GM19455 (cell line): ENCODE data around the gene CPNE6.
A peak's percentile ranks its signal among the peaks of the same experiment; 100 is the strongest.
"Not testable (repeated sequence)": the region's sequence is repeated elsewhere in the genome, so short reads cannot be mapped to it uniquely, and the experiment has no call there.

Experiments
- ATAC-seq: cut with Tn5 transposase; IDR thresholded peaks from one replicate; pipeline ENCODE4 v1.9.1; 2021; ENCODE audit not compliant: unreplicated experiment

Gene CPNE6

GRCh38 chr14:24071144-24071697 lies at the start of gene CPNE6:
TSS of gene CPNE6 (plus strand) at chr14:24071562. CDS start at chr14:24072937, 1,375 bp downstream.
- no peak for ATAC-seq

DNA sequence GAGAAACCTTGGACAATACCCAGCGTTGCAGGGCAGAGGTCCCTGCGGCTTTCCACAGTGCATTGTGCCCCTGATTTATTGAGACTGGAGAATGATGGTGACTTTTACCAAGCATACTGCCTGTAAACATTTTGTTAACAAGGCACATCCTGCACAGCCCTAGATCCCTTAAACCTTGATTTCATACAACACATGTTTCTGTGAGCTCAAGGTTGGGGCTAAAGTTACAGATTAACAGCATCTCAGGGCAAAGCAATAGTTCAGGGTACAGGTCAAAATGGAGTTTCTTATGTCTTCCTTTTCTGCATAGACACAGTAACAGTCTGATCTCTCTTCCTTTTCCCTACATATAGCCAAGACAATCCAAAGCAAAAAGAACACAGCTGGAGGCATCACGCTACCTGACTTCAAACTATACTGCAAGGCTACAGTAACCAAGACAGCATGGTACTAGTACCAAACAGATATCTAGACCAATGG lies 46.4 kb upstream of the CPNE6 start:
- ATAC-seq, result not testable (repeated sequence)

GRCh38 chr14:24029687-24030086 lies 41.7 kb upstream of the CPNE6 start:
- ATAC-seq, result not testable (repeated sequence)

GRCh38 chr14:24031331-24031730 lies 40.0 kb upstream of the CPNE6 start:
- not testable (repeated sequence) for ATAC-seq

DNA sequence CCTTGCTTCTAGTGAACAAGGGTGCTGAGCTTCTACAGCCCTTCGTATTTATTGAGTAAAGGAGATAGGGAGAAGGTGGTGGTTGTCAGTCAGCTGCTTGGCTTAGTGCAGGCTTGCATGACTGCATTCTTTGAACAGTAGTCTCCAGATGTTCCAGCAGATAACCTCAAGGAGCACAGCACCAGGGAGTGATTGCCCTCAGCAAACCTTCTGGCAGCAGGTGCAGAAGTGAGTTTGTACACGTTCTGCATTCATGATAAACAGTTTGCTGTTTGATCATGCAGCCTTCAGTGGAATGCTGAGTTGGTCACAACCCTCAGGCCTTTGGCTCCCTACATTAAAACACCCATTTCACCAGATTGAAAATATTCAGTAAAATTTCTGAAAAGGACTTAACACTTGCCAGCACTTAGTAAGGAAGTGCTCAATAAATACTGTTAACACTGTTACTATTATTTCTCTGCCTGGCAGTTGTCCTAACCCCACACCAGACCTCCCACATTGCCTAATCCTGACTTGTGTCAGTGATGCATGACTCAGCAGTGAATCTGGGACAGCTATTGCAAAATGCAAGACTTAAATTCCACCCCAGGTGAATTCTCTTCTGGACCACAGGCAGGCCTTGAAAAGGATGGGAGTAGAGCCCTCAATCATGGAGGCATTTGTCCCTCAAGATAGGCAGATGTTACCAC lies 38.5 kb upstream of the CPNE6 start:
- no peak for ATAC-seq

GRCh38 chr14:24035769-24036168 lies 35.6 kb upstream of the CPNE6 start:
- not testable (repeated sequence) for ATAC-seq

DNA sequence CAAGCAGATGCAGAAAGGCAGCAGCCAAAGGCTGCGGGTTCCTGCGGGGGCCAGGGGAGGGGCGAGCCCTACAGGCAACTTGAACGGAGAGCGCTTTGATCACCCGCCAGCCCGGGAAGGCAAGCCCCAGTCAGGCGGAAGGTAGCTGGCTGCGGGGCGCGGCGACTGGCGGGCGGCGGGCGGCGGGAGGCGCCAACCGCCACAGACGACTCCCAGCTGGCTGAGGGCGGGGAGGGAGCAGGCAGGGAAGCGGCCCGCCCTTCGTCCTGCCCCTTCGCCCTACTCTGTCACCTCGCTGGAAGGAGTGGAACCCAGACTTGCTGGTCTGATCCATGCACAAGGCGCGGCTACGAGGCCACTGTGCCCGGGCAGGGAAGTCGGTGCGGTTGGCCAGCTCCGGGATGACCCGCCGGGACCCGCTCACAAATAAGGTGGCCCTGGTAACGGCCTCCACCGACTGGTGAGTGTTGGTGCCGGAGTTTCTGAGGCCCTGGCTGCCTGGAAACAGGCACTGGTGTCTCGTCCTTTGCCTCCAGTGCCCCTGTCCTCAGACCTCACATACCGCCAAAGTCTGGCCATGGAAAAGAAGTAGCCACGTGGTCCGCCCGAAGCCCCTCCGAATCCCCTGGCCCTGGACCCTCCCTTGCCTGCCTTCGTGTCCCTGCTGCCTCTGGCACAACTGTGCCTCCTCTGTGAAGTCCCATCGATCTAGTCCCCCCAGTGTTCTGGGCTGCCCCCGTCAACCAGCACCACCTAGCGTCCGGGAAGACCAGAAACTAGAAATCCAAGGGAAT lies 35.0 kb upstream of the CPNE6 start:
- peak; percentile 67 for ATAC-seq

- not testable (repeated sequence) for ATAC-seq
Measured at GRCh38 chr14:24036963-24037657, 34.3 kb upstream of the CPNE6 start.

- ATAC-seq, result no peak
Measured at GRCh38 chr14:24037658-24038037, 33.7 kb upstream of the CPNE6 start.

DNA sequence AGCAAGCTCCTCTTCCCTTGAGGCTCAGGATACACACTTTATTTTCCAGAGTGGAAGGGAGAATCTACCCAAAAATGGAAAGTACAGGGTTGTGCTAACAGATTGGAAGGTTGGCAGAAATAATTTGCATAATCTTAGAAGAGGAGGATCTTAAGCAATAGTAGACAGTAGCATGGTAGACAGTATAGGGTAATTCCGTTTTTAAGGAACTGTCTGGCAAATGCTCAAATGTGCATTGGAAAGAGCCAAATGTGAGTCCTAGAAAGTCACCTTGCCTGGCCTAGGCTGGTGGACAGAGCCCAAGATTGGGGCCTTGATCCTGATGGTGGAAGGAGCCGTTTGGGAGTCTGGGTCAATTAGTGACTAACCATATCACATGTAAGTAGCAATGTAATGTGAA lies 32.7 kb upstream of the CPNE6 start:
- ATAC-seq, result no peak

GRCh38 chr14:24040692-24041091 lies 30.7 kb upstream of the CPNE6 start:
- no peak for ATAC-seq

- no peak for ATAC-seq
Measured at GRCh38 chr14:24042746-24043145, 28.6 kb upstream of the CPNE6 start.

DNA sequence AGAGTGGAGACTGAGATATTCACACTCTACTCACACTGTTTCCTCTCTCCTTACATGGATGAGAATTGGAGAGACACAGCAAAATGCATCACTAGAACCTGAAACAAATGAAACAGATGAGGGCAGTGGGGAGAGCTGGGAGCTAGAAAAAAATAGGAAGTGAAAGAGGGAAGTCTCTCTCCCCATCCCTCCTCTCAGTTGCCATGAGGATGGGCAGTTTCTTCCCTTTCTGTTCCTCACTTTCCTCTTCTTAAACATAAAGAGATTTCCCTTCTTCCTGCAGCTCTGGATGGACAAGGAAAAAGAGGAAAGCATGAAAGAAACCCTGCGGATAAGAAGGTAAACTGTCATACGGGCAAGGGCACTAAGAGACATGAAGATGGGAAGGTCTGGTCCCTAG lies 22.4 kb upstream of the CPNE6 start:
- ATAC-seq, result not testable (repeated sequence)

- ATAC-seq, result not testable (repeated sequence)
Measured at GRCh38 chr14:24050753-24051152, 20.6 kb upstream of the CPNE6 start.

DNA sequence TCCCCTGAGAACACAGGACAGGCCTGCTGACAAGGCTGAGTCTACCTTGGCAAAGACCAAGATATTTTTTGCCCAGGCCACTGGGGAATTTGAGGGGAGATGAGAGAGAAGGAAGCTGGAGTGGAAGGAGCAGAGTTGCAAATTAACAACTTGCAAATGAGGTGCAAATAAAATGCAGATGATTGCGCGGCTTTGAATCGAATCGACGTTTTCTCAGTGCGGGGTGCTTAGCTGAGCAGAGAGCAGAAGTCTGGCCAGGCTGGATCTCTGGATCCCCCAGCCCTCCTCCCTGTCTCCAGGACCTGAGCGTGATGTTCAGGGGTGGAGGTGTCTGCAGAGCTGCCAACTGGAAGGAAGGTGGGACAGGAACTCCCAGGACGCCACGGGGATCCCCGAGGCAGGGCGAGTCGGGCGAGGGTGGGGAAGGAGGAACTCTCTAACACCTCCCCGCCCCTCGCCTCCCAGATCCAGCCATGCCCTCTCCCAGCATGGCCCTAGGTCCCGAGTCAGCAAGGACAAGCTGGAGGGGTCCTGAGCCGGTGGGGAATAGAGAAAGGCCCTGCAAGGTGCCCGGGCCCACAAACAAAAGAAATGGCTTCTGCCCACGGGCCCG lies 20.1 kb upstream of the CPNE6 start:
- peak; percentile 25 for ATAC-seq

- ATAC-seq, result peak; percentile 79
Measured at GRCh38 chr14:24051789-24052655, 19.3 kb upstream of the CPNE6 start, which contains the start of gene CARMIL3. TSS of gene CARMIL3 (plus strand) at chr14:24052009. CDS start at chr14:24052154, 145 bp downstream.

GRCh38 chr14:24052656-24053547 lies 18.5 kb upstream of the CPNE6 start:
- ATAC-seq, result no peak

GRCh38 chr14:24053548-24054323 lies 17.6 kb upstream of the CPNE6 start:
- ATAC-seq, result no peak
